H9 (cell line): ENCODE results near the gene ZBTB25. TPM values are rescaled to one million over a fixed set of nuclear protein-coding genes. Genes with fewer than 3 reads are reported as not detected.

Experiments used
- DNase-seq: peaks from one replicate; pipeline ENCODE4 v3.0.0-alpha.2; 2017
- H2AFZ ChIP-seq: one replicate; pipeline ENCODE4 v1.6.1; 2013; ENCODE audit warnings: mild to moderate bottlenecking, low read length, control low read depth, moderate library complexity
- H2AK5ac ChIP-seq: 2 replicates; pipeline ENCODE4 v1.6.1; 2013; ENCODE audit warnings: low read length, control low read depth, mixed read lengths; ENCODE audit not compliant: insufficient read length
- H2BK120ac ChIP-seq: one replicate; pipeline ENCODE4 v1.6.1; 2013; ENCODE audit warnings: low read depth, mild to moderate bottlenecking, low read length, control low read depth, inconsistent platforms; ENCODE audit not compliant: poor library complexity, severe bottlenecking
- H2BK12ac ChIP-seq: 2 replicates; pipeline ENCODE4 v1.6.1; 2013; ENCODE audit warnings: low read length, control low read depth, mixed read lengths, low read depth; ENCODE audit not compliant: insufficient read length
- H2BK15ac ChIP-seq: 2 replicates; pipeline ENCODE4 v1.6.1; 2013; ENCODE audit warnings: low read depth, low read length, control low read depth
- H2BK20ac ChIP-seq: one replicate; pipeline ENCODE4 v1.6.1; 2013; ENCODE audit warnings: low read depth, mild to moderate bottlenecking, low read length, control low read depth, inconsistent platforms; ENCODE audit not compliant: poor library complexity, severe bottlenecking
- H2BK5ac ChIP-seq: 2 replicates; pipeline ENCODE4 v1.6.1; 2013; ENCODE audit warnings: low read length, control low read depth, mixed read lengths; ENCODE audit not compliant: insufficient read length
- H3K14ac ChIP-seq: 2 replicates; pipeline ENCODE4 v1.6.1; 2013; ENCODE audit warnings: low read length, control low read depth; ENCODE audit not compliant: insufficient read depth
- H3K18ac ChIP-seq: 2 replicates; pipeline ENCODE4 v1.6.1; 2013; ENCODE audit warnings: low read depth, mild to moderate bottlenecking, mixed read lengths, low read length, control low read depth; ENCODE audit not compliant: insufficient read length
- H3K23ac ChIP-seq: 2 replicates; pipeline ENCODE4 v1.6.1; 2013; ENCODE audit warnings: low read length, control low read depth, mixed read lengths, low read depth; ENCODE audit not compliant: insufficient read length
- H3K23me2 ChIP-seq: 2 replicates; pipeline ENCODE4 v1.6.1; 2013; ENCODE audit warnings: low read depth, mild to moderate bottlenecking, mixed read lengths, low read length, control low read depth; ENCODE audit not compliant: insufficient read length, poor library complexity, severe bottlenecking
- H3K27ac ChIP-seq: 2 replicates; pipeline ENCODE4 v1.5.1; 2013; ENCODE audit warnings: low read length, control low read depth, mixed read lengths, low read depth; ENCODE audit not compliant: insufficient read length
- H3K27me3 ChIP-seq: 2 replicates; pipeline ENCODE4 v1.6.1; 2013; ENCODE audit warnings: low read length, control low read depth, inconsistent platforms; ENCODE audit not compliant: insufficient read depth
- H3K4ac ChIP-seq: 2 replicates; pipeline ENCODE4 v1.6.1; 2013; ENCODE audit warnings: low read depth, mild to moderate bottlenecking, control low read depth, inconsistent platforms, low read length, moderate library complexity
- H3K4me1 ChIP-seq: 2 replicates; pipeline ENCODE4 v1.6.1; 2013; ENCODE audit warnings: low read length, control low read depth, inconsistent platforms; ENCODE audit not compliant: insufficient read depth
- H3K4me2 ChIP-seq: 2 replicates; pipeline ENCODE4 v1.6.1; 2013; ENCODE audit warnings: low read length, control low read depth, mixed read lengths; ENCODE audit not compliant: insufficient read length, insufficient read depth
- H3K56ac ChIP-seq: 2 replicates; pipeline ENCODE4 v1.6.1; 2013; ENCODE audit warnings: low read depth, mild to moderate bottlenecking, mixed read lengths, low read length, control low read depth; ENCODE audit not compliant: insufficient read length
- H3K79me1 ChIP-seq: 2 replicates; pipeline ENCODE4 v1.6.1; 2013; ENCODE audit warnings: low read depth, mild to moderate bottlenecking, moderate library complexity, low read length, control low read depth, inconsistent platforms; ENCODE audit not compliant: insufficient read depth, poor library complexity, severe bottlenecking
- H3K79me2 ChIP-seq: 2 replicates; pipeline ENCODE4 v1.6.1; 2013; ENCODE audit warnings: low read length, control low read depth, inconsistent platforms; ENCODE audit not compliant: insufficient read depth
- H3K9ac ChIP-seq: 2 replicates; pipeline ENCODE4 v1.6.1; 2013; ENCODE audit warnings: low read length, control low read depth, mixed read lengths; ENCODE audit not compliant: insufficient read length; ENCODE audit errors: extremely low read depth
- H3K9me3 ChIP-seq: one replicate; pipeline ENCODE4 v1.6.1; 2013; ENCODE audit warnings: low read depth, low read length, inconsistent platforms; ENCODE audit not compliant: control insufficient read depth
- H3T11ph ChIP-seq: one replicate; pipeline ENCODE4 v1.6.1; 2013; ENCODE audit warnings: mild to moderate bottlenecking, low read length, control low read depth, inconsistent platforms
- H4K20me1 ChIP-seq: one replicate; pipeline ENCODE4 v1.6.1; 2013; ENCODE audit not compliant: control insufficient read depth, insufficient read length, insufficient read depth
- H4K5ac ChIP-seq: 2 replicates; pipeline ENCODE4 v1.6.1; 2013; ENCODE audit warnings: low read depth, mild to moderate bottlenecking, mixed read lengths, low read length, control low read depth; ENCODE audit not compliant: insufficient read length
- H4K8ac ChIP-seq: replicated peaks from 2 replicates; pipeline ENCODE4 v1.6.1; 2013; ENCODE audit warnings: low read length, control low read depth, mixed read lengths, low read depth; ENCODE audit not compliant: insufficient read length
- H4K91ac ChIP-seq: 2 replicates; pipeline ENCODE4 v1.6.1; 2013; ENCODE audit warnings: low read depth, mild to moderate bottlenecking, moderate library complexity, mixed read lengths, low read length, control low read depth; ENCODE audit not compliant: insufficient read length
- H3K27ac Mint-ChIP-seq, 3 experiments: 2 replicates in 2 of 3; 3 replicates in 1 of 3; pipeline ENCODE4 v1.8.0; 2020 to 2021; ENCODE audit warnings: mixed read lengths in 3 of 3, mild to moderate bottlenecking in 1 of 3, moderate library complexity in 1 of 3
- H3K27me3 Mint-ChIP-seq: 2 replicates; pipeline ENCODE4 v1.8.0; 2021; ENCODE audit warnings: low read depth, mild to moderate bottlenecking, moderate library complexity, mixed read lengths
- H3K36me3 Mint-ChIP-seq, 3 experiments: 2 replicates in 2 of 3; 3 replicates in 1 of 3; pipeline ENCODE4 v1.8.0; 2020 to 2021; ENCODE audit warnings: low read depth in 3 of 3, mixed read lengths in 3 of 3; ENCODE audit not compliant: insufficient read depth in 1 of 3
- H3K4me1 Mint-ChIP-seq, 2 experiments: 2 replicates each; pipeline ENCODE4 v1.8.0; 2020; ENCODE audit warnings: mixed read lengths in 2 of 2
- H3K4me3 Mint-ChIP-seq, 2 experiments: 2 replicates in 1 of 2; 3 replicates in 1 of 2; pipeline ENCODE4 v1.8.0; 2020 to 2021; ENCODE audit warnings: mild to moderate bottlenecking in 2 of 2, mixed read lengths in 2 of 2, moderate library complexity in 1 of 2
- H3K9me3 Mint-ChIP-seq, 2 experiments: 2 replicates in 1 of 2; 3 replicates in 1 of 2; pipeline ENCODE4 v1.8.0; 2020; ENCODE audit warnings: mild to moderate bottlenecking in 2 of 2, mixed read lengths in 2 of 2, moderate library complexity in 1 of 2
- total RNA-seq: library from RNA; stranded (reverse); gene quantifications from 2 replicates; pipeline ENCODE4 v1.2.1, GENCODE V29; 2021
- TF ChIP-seq, protein P1 (sequence below): fragments of 200-600 bp; sonication (generic); conservative IDR thresholded peaks from 3 replicates; pipeline ENCODE4 v1.8.0; 2021; ENCODE audit warnings: antibody characterized with exemption, mild to moderate bottlenecking

Gene ZBTB25
- total RNA-seq, 1 experiment from 2014 or later: 8.2 TPM

DNA sequence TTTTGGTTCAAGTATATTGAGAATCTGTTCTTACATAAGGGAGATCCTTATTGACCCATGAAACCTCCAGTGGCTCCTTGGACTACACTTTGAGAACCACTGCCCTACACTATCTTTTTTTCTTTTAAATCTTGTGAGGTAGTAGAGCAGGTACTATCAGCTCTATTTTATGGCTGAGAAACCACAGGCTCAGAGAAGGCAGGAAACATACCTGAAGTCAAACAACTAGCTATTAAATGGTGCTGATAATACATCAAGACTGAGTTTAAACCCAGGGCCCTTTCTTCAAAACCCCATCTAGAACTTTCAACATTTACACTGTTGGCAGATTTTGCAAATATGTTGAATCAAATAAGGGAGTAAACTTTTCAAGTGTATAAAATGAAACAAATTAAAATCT lies 6.9 kb downstream of the ZBTB25 start:
- Histone ChIP-seq H4K8ac (no peak overlapping the region), H3T11ph (no peak overlapping the region), H2BK120ac (no peak overlapping the region), H2BK5ac (no peak overlapping the region), H4K91ac (no peak overlapping the region), H3K9me3 (no peaks in the 10 kb centered on the region), H3K27me3 (no peaks in the 10 kb centered on the region), H3K23ac (no peak overlapping the region), H4K20me1 (no peaks in the 10 kb centered on the region), H3K14ac (no peak overlapping the region), H3K79me1 (peaks cover 6% of the 10 kb centered on the region), H2BK20ac (no peak overlapping the region), H2AK5ac (no peak overlapping the region), H3K4me1 (no peaks in the 10 kb centered on the region), H2BK15ac (no peak overlapping the region), H3K27ac (no peak overlapping the region), H3K4me2 (no peak overlapping the region), H2AFZ (no peak overlapping the region), H3K79me2 (no peaks in the 10 kb centered on the region), H3K9ac (no peak overlapping the region), H3K56ac (no peak overlapping the region), H2BK12ac (no peak overlapping the region), H3K4ac (no peak overlapping the region), H3K23me2 (no peaks in the 10 kb centered on the region), H3K18ac (no peak overlapping the region), H4K5ac (no peak overlapping the region)
- DNase-seq: no peak
- no peaks in the 10 kb centered on the region for H3K9me3 Mint-ChIP-seq
- no peak overlapping the region for H3K27ac Mint-ChIP-seq
- TF ChIP-seq, protein P1, sequence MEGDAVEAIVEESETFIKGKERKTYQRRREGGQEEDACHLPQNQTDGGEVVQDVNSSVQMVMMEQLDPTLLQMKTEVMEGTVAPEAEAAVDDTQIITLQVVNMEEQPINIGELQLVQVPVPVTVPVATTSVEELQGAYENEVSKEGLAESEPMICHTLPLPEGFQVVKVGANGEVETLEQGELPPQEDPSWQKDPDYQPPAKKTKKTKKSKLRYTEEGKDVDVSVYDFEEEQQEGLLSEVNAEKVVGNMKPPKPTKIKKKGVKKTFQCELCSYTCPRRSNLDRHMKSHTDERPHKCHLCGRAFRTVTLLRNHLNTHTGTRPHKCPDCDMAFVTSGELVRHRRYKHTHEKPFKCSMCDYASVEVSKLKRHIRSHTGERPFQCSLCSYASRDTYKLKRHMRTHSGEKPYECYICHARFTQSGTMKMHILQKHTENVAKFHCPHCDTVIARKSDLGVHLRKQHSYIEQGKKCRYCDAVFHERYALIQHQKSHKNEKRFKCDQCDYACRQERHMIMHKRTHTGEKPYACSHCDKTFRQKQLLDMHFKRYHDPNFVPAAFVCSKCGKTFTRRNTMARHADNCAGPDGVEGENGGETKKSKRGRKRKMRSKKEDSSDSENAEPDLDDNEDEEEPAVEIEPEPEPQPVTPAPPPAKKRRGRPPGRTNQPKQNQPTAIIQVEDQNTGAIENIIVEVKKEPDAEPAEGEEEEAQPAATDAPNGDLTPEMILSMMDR: no peak
- peaks cover 6% of the 10 kb centered on the region in 2 experiments for H3K4me1 Mint-ChIP-seq
- no peak overlapping the region for H3K4me3 Mint-ChIP-seq
- H3K36me3 Mint-ChIP-seq: peaks cover 4 to 15% (median 14%) of the 10 kb centered on the region in 3 experiments; a peak in 5 of 7 replicates
- no peaks in the 10 kb centered on the region for H3K27me3 Mint-ChIP-seq
